ENCODE measurements around the gene BRINP2.

DNA sequence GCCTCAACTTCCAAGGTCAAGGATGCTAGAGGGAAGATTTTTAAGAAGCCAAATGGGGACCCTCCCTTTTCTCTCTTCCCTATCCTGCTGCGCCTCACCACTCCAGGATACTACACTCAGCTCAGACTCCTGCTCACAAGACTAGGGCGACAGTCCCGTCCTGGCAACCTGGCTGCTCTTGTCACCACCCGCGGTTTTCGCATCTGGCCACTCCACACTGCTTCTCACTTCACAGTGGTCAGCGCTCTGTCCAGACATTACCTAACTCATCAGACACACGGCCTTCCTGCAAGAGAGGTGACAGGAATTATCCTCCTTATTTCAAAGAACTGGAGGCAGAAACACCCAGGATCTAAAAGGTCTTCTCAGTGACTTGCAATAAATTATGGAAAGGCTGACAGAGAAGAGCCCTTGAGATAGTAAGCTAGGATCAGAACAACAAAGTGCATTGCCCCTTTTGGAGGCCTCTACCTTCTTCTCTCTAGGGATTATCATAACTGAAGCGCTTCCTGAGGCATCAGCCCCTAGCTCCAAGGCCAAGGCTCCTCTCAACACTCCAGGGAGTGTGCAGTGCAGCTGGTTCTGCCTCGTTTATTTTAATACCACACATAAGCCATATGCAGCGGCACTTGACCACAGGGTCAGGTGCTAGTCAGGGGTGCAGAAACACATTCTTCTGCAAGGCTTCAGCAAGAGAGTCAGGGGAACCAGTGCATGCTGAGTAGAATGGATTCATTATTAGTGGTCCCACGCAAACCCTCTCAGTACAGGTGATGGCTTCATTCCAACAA is 48.1 kb upstream of the BRINP2 start:
- TF ChIP-seq GATA3 (IDR thresholded peaks at IDR 0.05; ENCODE audit: low read depth, low read length) (no peak), GATA2 (IDR thresholded peaks at IDR 0.05; ENCODE audit: low read depth, low read length) (no peak)

All from SH-SY5Y (cell line).